Activated CD4-positive, alpha-beta memory T cell treated with anti-CD3 and anti-CD28 coated beads for 36 hours (primary cell): ENCODE measurements around the gene CHD3. TPM values are rescaled to one million over a fixed set of nuclear protein-coding genes. Genes with fewer than 3 reads are reported as not detected.

Experiments used
- CTCF ChIA-PET: fragments of 350-600 bp; sonication (Branson Sonifier 250); formaldehyde crosslinking; loops from one replicate; lab custom pipeline; 2021; ENCODE audit warnings: antibody characterized with exemption, inconsistent platforms; lab: Charles Lee
- POLR2A ChIA-PET: fragments of 350-600 bp; sonication (Branson Sonifier 250); formaldehyde crosslinking; loops from one replicate; lab custom pipeline; 2021; ENCODE audit warnings: antibody characterized with exemption; lab: Charles Lee
- DNase-seq: peaks from one replicate; pipeline ENCODE4 v3.0.0-alpha.2; 2020
- H3K27ac Mint-ChIP-seq: one replicate; pipeline ENCODE4 v1.8.0; 2021; ENCODE audit warnings: mixed read lengths
- H3K27me3 Mint-ChIP-seq: one replicate; pipeline ENCODE4 v1.8.0; 2021; ENCODE audit warnings: mixed read lengths
- H3K36me3 Mint-ChIP-seq: one replicate; pipeline ENCODE4 v1.8.0; 2021; ENCODE audit warnings: mixed read lengths
- H3K4me1 Mint-ChIP-seq: one replicate; pipeline ENCODE4 v1.8.0; 2021; ENCODE audit warnings: low read depth, mixed read lengths
- H3K4me3 Mint-ChIP-seq: one replicate; pipeline ENCODE4 v1.8.0; 2021; ENCODE audit warnings: mild to moderate bottlenecking, mixed read lengths
- H3K9me3 Mint-ChIP-seq: one replicate; pipeline ENCODE4 v1.8.0; 2021; ENCODE audit warnings: mixed read lengths
- intact Hi-C: fragments of 100-400 bp; cut with micrococcal nuclease; formaldehyde crosslinking; loops from one replicate; pipeline ENCODE4 v1.15.1; 2023
- total RNA-seq, 2 experiments: library from RNA; stranded (reverse); gene quantifications; one replicate each; pipeline ENCODE4 v1.2.3, GENCODE V29; 2021

The CHD3 gene
- total RNA-seq, 2 experiments from 2014 or later: 120 to 133 TPM

DNA sequence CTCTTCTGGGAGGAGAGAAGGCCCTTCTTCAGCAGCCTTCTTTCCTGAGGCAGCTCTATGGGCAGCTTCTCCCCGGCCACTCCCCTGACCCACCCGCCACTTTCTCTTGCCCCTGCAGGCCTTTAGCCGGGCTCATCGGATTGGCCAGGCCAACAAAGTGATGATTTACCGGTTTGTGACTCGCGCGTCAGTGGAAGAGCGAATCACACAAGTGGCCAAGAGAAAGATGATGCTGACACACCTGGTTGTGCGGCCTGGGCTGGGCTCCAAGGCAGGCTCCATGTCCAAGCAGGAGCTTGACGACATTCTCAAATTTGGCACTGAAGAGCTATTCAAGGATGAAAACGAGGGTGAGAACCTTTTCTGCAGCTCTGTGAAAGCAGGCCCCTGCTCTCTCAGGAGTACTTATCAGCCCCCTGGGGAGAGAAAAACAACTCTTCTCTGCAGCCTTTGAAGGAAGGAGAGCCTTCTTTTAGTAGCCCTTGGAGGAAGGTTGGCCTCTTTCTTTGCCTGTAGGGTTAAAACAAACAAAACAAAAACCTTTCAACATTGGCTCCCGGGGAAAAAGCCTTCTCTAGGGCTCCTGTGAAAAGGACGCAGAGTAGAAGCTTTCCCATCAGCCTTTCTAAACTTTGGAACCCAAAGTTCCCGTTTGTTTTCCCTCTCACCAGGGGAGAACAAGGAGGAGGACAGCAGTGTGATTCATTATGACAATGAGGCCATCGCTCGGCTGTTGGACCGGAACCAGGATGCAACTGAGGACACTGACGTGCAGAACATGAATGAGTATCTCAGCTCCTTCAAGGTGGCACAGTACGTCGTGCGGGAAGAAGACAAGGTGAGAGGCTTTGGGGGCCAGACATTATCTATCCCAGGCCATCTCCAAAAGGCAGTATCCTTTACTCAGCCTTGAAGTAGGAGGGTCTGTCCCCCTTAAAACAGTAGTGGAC is 14.8 kb downstream of the CHD3 start:
- H3K4me1 Mint-ChIP-seq: no peaks in the 10 kb centered on the region
- no peak overlapping the region for H3K4me3 Mint-ChIP-seq
- no peak for DNase-seq
- POLR2A ChIA-PET: interaction anchor here (1.0 kb wide), 1 partner anchor 9 kb away, joined by 3 read pairs; no protein-coding TSS in a partner anchor
- CTCF ChIA-PET: interaction anchor here (1.0 to 1.5 kb wide), 3 partner anchors 10 to 87 kb away, joined by 3 to 6 read pairs (median 3); no protein-coding TSS in a partner anchor
- H3K27ac Mint-ChIP-seq: no peak overlapping the region
- no peaks in the 10 kb centered on the region for H3K9me3 Mint-ChIP-seq
- H3K36me3 Mint-ChIP-seq: peaks cover 78% of the 10 kb centered on the region
- no peaks in the 10 kb centered on the region for H3K27me3 Mint-ChIP-seq
- intact Hi-C loops: no loop called here

DNA sequence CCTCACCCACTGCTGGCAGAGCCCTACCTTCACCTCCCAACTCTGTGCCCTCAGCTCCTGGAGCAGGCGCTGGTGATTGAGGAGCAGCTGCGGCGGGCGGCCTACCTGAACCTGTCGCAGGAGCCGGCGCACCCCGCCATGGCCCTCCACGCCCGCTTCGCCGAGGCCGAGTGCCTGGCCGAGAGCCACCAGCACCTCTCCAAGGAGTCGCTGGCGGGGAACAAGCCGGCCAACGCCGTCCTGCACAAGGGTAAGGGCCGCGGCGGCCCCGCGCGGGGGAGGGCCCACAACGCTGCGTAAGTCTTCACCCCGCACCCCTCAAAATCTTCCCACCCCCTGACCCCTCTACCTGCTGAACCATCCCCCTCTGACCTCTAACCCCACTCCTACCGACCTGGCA is 20.5 kb downstream of the CHD3 start:
- CTCF ChIA-PET: interaction anchor here (0.6 kb wide), 1 partner anchor 150 kb away, joined by 3 read pairs; no protein-coding TSS in a partner anchor
- Mint-ChIP-seq H3K4me1 (peaks cover 8% of the 10 kb centered on the region), H3K9me3 (no peaks in the 10 kb centered on the region), H3K4me3 (no peak overlapping the region), H3K36me3 (peaks cover 57% of the 10 kb centered on the region), H3K27me3 (no peaks in the 10 kb centered on the region), H3K27ac (no peak overlapping the region)
- DNase-seq: no peak
- intact Hi-C loops: no loop called here
- POLR2A ChIA-PET: no interaction called here

DNA sequence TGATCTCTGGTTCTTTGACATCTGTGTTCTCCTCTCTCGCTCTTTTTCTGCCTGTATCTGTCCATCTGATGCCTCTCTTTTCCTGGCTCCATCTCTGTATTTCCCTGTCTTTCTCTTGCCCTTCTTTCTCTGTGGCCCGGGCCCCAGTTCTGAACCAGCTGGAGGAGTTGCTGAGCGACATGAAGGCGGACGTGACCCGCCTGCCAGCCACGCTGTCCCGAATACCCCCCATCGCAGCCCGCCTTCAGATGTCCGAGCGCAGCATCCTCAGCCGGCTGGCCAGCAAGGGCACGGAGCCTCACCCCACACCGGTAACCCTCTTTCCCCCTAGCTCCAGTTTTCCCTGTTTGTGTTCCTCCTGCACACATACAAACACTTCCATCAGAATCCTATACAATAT is 21.7 kb downstream of the CHD3 start:
- ChIA-PET POLR2A (no interaction called here), CTCF (interaction anchor here (1.0 to 11.1 kb wide), 3 partner anchors 23 to 131 kb away, joined by 3 to 245 read pairs (median 5); no protein-coding TSS in a partner anchor)
- no peak for DNase-seq
- Mint-ChIP-seq H3K9me3 (no peaks in the 10 kb centered on the region), H3K4me1 (peaks cover 17% of the 10 kb centered on the region), H3K27ac (no peak overlapping the region), H3K36me3 (peaks cover 47% of the 10 kb centered on the region), H3K4me3 (no peak overlapping the region), H3K27me3 (no peaks in the 10 kb centered on the region)
- intact Hi-C loops: no loop called here

DNA sequence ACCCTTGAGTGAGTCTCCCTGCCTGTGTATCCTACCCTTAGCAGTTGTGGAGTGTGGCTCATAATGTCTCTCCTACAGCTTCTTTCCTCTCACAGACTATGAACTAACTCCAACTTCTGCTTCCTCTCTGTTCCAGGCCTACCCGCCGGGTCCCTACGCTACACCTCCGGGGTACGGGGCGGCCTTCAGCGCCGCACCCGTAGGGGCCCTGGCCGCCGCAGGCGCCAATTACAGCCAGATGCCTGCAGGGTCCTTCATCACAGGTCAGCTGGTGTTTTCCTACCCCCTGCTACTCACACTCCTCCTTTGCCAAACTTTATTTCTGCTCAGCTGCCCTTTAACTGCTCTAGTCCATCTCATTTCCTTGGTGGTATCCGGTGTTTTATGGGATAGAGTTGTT is 22.1 kb downstream of the CHD3 start:
- Mint-ChIP-seq H3K36me3 (peaks cover 43% of the 10 kb centered on the region), H3K4me1 (peaks cover 19% of the 10 kb centered on the region), H3K27me3 (no peaks in the 10 kb centered on the region), H3K27ac (no peak overlapping the region), H3K4me3 (no peak overlapping the region), H3K9me3 (no peaks in the 10 kb centered on the region)
- POLR2A ChIA-PET: no interaction called here
- CTCF ChIA-PET: interaction anchor here (1.0 to 11.1 kb wide), 2 partner anchors 22 to 76 kb away, joined by 3 to 245 read pairs; no protein-coding TSS in a partner anchor
- intact Hi-C loops: no loop called here
- DNase-seq: no peak

DNA sequence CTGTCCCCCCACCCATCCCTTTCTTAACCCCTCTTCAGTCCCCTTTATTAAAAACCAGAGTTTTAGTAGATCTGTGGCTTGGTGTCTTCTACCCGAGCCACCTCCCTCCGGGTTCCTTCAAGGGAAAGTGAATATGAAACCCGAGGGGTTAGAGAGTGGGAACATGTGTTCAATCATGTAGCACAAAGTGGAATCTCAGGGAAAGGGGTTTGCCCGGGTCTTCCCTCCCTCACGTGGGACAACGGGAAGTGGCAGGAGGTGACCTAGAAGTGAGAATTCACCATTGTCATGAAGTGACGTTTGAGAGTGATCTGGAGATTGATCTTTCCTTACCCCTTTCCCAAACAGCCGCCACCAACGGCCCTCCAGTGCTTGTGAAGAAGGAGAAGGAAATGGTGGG is 22.5 kb downstream of the CHD3 start:
- Mint-ChIP-seq H3K27me3 (no peaks in the 10 kb centered on the region), H3K9me3 (no peaks in the 10 kb centered on the region), H3K27ac (no peak overlapping the region), H3K4me3 (no peak overlapping the region), H3K36me3 (peaks cover 39% of the 10 kb centered on the region), H3K4me1 (peaks cover 19% of the 10 kb centered on the region)
- DNase-seq: no peak
- intact Hi-C loops: no loop called here
- ChIA-PET POLR2A (no interaction called here), CTCF (interaction anchor here (3.7 to 11.1 kb wide), 2 partner anchors 76 to 130 kb away, joined by 23 to 245 read pairs; no protein-coding TSS in a partner anchor)

DNA sequence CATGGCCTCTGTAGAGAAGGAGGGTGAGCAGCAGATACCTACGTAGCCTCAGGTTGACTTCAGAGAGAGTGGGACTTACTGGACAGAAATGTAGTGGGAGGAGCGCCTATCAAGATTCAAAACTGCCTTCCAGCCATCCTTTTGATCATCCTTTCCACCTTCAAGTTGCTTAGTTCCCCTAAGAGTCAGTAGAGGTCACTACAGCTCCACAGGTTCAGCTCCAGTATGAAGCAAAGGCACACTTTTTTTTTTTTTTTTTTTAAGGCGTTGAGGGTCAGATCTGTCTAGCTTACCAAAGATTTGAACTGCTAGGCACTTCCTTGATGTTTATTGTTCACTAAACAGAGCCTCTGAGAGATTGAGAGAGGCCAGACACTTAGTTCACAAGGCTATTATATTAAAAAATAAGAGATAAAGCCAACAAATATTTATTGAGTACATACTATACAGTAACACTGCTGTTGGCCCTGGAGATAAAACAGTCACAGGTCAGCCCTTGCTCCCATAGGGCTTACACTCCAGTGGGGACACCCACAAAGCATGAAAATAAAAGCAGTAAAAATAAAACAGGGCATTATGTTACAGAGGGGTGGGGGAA is 24.4 kb downstream of the CHD3 start:
- Mint-ChIP-seq H3K9me3 (no peaks in the 10 kb centered on the region), H3K4me3 (no peak overlapping the region)
- POLR2A ChIA-PET: interaction anchor here (0.6 to 1.8 kb wide), 6 partner anchors 9 to 242 kb away, joined by 3 to 5 read pairs (median 4); partner anchors contain the start of gene KCNAB3

DNA sequence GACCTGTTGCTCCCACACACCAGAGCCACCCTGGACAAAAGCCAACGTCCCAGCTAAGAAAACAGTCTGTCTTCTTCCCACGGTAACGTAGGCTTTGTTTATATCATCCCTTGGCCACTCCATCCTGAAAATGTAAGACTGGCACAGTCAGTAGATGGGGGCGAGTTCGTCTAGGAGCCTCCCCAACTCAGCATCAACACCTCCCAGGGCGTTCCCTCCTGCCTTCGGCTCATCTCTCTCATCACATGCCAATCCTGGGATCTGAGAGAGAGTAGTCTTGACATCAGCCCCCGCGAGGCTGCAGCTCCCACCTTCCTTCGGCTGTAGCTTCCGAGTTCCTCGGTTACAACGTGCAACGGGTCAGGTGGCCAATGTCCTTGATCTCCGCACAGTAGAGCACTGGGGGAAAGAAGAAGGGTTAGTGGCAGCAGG is 26.6 kb downstream of the CHD3 start:
- intact Hi-C loops: loop anchor here (1.0 kb wide), 2 partner anchors 17 to 28 kb away; partner anchors contain the start of gene CNTROB
- DNase-seq: no peak
- ChIA-PET CTCF (interaction anchor here (0.7 to 11.1 kb wide), 11 partner anchors 9 to 226 kb away, joined by 3 to 245 read pairs (median 5); partner anchors contain the start of genes CNTROB, NAA38, TRAPPC1 and WRAP53), POLR2A (interaction anchor here (1.0 to 4.3 kb wide), 7 partner anchors 9 to 75 kb away, joined by 3 to 42 read pairs (median 4); partner anchors contain the start of genes CNTROB, CYB5D1, KCNAB3 and NAA38)
- Mint-ChIP-seq H3K4me1 (peaks cover 29% of the 10 kb centered on the region), H3K27ac (peak overlapping the region; percentile 86), H3K27me3 (no peaks in the 10 kb centered on the region), H3K36me3 (peaks cover 12% of the 10 kb centered on the region), H3K9me3 (no peaks in the 10 kb centered on the region), H3K4me3 (peak overlapping the region; percentile 85)

More for the DNA sequence above, 24.4 kb downstream of the CHD3 start:
- peak overlapping the region; percentile 53 for H3K27ac Mint-ChIP-seq
- no peaks in the 10 kb centered on the region for H3K27me3 Mint-ChIP-seq
- H3K36me3 Mint-ChIP-seq: peaks cover 26% of the 10 kb centered on the region
- CTCF ChIA-PET: interaction anchor here (0.6 to 11.1 kb wide), 22 partner anchors 10 to 149 kb away, joined by 3 to 245 read pairs (median 4); partner anchors contain the start of genes CNTROB, CYB5D1, KCNAB3 and NAA38
- peaks cover 29% of the 10 kb centered on the region for H3K4me1 Mint-ChIP-seq
- peak; percentile 37 for DNase-seq
- intact Hi-C loops: loop anchor here (1.0 to 2.0 kb wide), 4 partner anchors 38 to 144 kb away; partner anchors contain the start of gene NAA38

DNA sequence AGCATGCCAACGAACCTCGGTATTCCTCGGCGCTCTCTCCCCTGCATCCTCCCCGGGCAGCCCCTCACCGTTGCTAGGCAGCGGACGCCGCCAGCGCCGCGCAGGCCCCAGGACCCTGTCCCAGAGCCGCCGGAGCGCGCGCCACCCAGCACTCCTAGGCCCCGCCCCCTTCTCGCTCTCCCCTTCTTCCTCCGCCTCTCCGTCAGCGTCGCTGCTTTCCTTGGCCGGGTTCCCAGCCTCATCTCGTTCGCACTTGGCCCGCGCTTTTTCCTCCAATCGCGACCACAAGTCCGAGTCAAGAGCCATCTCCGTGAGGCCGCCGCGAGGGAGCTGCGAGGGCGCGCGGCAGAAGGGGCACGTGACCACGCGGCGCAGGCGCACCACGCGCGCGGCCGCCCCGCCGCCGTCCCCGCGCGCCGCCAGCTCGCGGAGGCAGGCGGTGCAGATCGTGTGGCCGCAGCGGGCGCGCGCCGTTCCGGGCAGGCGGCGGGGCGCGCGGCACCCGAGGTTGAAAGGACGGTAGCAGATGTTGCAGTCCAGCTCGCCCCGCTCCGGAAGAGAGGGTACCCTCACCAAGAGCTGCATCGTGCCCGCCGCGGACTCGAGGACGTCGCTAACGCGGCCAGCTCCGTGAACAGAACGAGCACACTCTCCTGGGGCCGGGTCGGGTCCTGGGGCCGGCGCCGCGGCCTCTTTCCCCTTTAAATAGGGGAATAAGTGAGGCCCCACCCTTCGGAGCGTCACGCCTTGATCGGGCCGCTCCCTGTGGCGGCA is 27.2 kb downstream of the CHD3 start, which contains the start of gene RNF227:
Gene RNF227 (minus strand): TSS at position 679 of the 774 bp plus-strand sequence. CDS start 94 bp downstream, at position 585.
- peaks cover 29% of the 10 kb centered on the region for H3K4me1 Mint-ChIP-seq
- H3K27ac Mint-ChIP-seq: peak within 1 kb of the TSS; percentile 86

DNA sequence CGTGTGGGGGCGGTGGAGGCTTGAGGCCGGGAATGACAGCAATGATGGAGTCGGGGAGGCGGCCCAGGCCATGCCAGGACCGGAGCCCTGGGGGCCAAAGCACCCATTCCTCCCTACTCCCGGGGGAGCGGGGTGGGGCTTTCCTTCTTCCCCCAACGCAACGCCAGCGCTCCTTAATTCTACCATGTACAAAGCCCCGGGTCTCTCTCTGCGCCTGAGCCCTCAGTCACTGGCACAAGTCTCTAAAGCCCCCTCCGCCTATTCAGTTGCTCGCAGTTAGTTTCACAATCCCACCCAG is 27.7 kb downstream of the CHD3 start:
- peak overlapping the region; percentile 57 for H3K4me3 Mint-ChIP-seq
- peak overlapping the region; percentile 50 for H3K27ac Mint-ChIP-seq
- DNase-seq: no peak
- POLR2A ChIA-PET: interaction anchor here (1.0 to 4.3 kb wide), 6 partner anchors 15 to 73 kb away, joined by 3 to 42 read pairs (median 4); partner anchors contain the start of genes CNTROB, CYB5D1, KCNAB3 and NAA38
- no peaks in the 10 kb centered on the region for H3K9me3 Mint-ChIP-seq
- intact Hi-C loops: no loop called here
- peaks cover 6% of the 10 kb centered on the region for H3K36me3 Mint-ChIP-seq
- H3K4me1 Mint-ChIP-seq: peaks cover 29% of the 10 kb centered on the region
- no peaks in the 10 kb centered on the region for H3K27me3 Mint-ChIP-seq
- CTCF ChIA-PET: interaction anchor here (0.8 to 11.1 kb wide), 10 partner anchors 10 to 227 kb away, joined by 3 to 245 read pairs (median 5); partner anchors contain the start of genes CNTROB, NAA38, TRAPPC1 and WRAP53

More for the DNA sequence above, 27.2 kb downstream of the CHD3 start, which contains the start of gene RNF227:
- intact Hi-C loops: loop anchor here (1.0 kb wide), 2 partner anchors 17 to 28 kb away; partner anchors contain the start of gene CNTROB
- H3K9me3 Mint-ChIP-seq: no peaks in the 10 kb centered on the region
- CTCF ChIA-PET: interaction anchor here (0.7 to 11.1 kb wide), 11 partner anchors 9 to 227 kb away, joined by 3 to 245 read pairs (median 5); partner anchors contain the start of genes CNTROB, NAA38, TRAPPC1 and WRAP53
- POLR2A ChIA-PET: interaction anchor here (1.0 to 4.3 kb wide), 8 partner anchors 9 to 74 kb away, joined by 3 to 42 read pairs (median 4); partner anchors contain the start of genes CNTROB, CYB5D1, KCNAB3 and NAA38
- peaks cover 6% of the 10 kb centered on the region for H3K36me3 Mint-ChIP-seq
- no peaks in the 10 kb centered on the region for H3K27me3 Mint-ChIP-seq
- H3K4me3 Mint-ChIP-seq: peak within 1 kb of the TSS; percentile 85
- DNase-seq: peak; percentile 92

DNA sequence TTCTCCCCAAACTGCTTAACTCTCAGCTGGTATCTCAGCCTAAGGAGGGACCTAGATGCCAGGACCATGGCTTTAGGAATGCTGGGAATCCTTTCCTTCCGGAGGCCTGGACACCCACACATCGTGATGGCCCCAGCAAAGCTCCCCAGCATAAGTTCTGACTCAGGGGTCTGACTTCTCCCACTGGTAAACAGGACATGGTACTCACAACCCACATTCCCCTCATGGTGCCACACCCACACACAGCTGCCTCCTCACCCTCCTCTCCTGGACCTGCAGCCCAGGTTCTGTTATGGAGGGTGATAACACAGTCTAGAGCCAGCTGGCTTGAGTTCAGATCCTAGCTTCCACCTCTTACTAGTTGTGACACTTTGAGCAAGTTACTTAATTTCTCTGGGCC is 28.2 kb downstream of the CHD3 start:
- no peak for DNase-seq
- no peaks in the 10 kb centered on the region for H3K9me3 Mint-ChIP-seq
- H3K27ac Mint-ChIP-seq: peak overlapping the region; percentile 50
- peak overlapping the region; percentile 57 for H3K4me3 Mint-ChIP-seq
- H3K4me1 Mint-ChIP-seq: peaks cover 32% of the 10 kb centered on the region
- peaks cover 6% of the 10 kb centered on the region for H3K36me3 Mint-ChIP-seq
- ChIA-PET POLR2A (interaction anchor here (0.8 to 4.3 kb wide), 2 partner anchors 11 to 15 kb away, joined by 3 to 42 read pairs; partner anchors contain the start of genes CNTROB, KCNAB3 and TRAPPC1), CTCF (interaction anchor here (1.0 to 11.1 kb wide), 7 partner anchors 16 to 141 kb away, joined by 3 to 245 read pairs (median 6); partner anchors contain the start of genes CNTROB, NAA38 and TRAPPC1)
- intact Hi-C loops: no loop called here
- no peaks in the 10 kb centered on the region for H3K27me3 Mint-ChIP-seq
